ENCODE data around the gene SPTBN1.

Gene SPTBN1

GRCh38 chr2:54557601-54558187 is 101.6 kb downstream of the SPTBN1 start:
- peak; percentile 40 to 52 (median 42) for DNase-seq

- DNase-seq, result peak; percentile 34 to 52 (median 37)
Measured at GRCh38 chr2:54558188-54559005, 102.3 kb downstream of the SPTBN1 start.

GRCh38 chr2:54559006-54559445 is 102.9 kb downstream of the SPTBN1 start:
- no peak for DNase-seq

GRCh38 chr2:54559593-54560145 is 103.5 kb downstream of the SPTBN1 start:
- peak; percentile 40 to 61 (median 41) for DNase-seq

GRCh38 chr2:54560146-54560881 is 104.2 kb downstream of the SPTBN1 start:
- DNase-seq, result peak; percentile 71 to 81 (median 72)

- no peak for DNase-seq
Measured at GRCh38 chr2:54561010-54561409, 104.9 kb downstream of the SPTBN1 start.

- no peak for DNase-seq
Measured at GRCh38 chr2:54564439-54564838, 108.3 kb downstream of the SPTBN1 start.

- no peak for DNase-seq
Measured at GRCh38 chr2:54565551-54565950, 109.4 kb downstream of the SPTBN1 start.

GRCh38 chr2:54566896-54567295 is 110.8 kb downstream of the SPTBN1 start:
- no peak for DNase-seq

- no peak for DNase-seq
Measured at GRCh38 chr2:54568876-54569321, 112.8 kb downstream of the SPTBN1 start.

- DNase-seq, result no peak
Measured at GRCh38 chr2:54569745-54570301, 113.7 kb downstream of the SPTBN1 start.

GRCh38 chr2:54570321-54570855 is 114.3 kb downstream of the SPTBN1 start:
- DNase-seq, result no peak

GRCh38 chr2:54570925-54571694 is 115.0 kb downstream of the SPTBN1 start:
- DNase-seq, result peak; percentile 80 to 85 (median 83)

GRCh38 chr2:54572262-54572635 is 116.1 kb downstream of the SPTBN1 start:
- DNase-seq, result no peak

- no peak for DNase-seq
Measured at GRCh38 chr2:54572636-54573536, 116.8 kb downstream of the SPTBN1 start.

- no peak for DNase-seq
Measured at GRCh38 chr2:54573537-54573919, 117.4 kb downstream of the SPTBN1 start.

GRCh38 chr2:54574107-54574859 is 118.2 kb downstream of the SPTBN1 start:
- DNase-seq, result peak; percentile 47 to 65 (median 57)

GRCh38 chr2:54574860-54575247 is 118.7 kb downstream of the SPTBN1 start:
- no peak for DNase-seq

- DNase-seq, result peak; percentile 27 to 45 (median 32)
Measured at GRCh38 chr2:54575379-54575888, 119.3 kb downstream of the SPTBN1 start.

- DNase-seq, result no peak
Measured at GRCh38 chr2:54577035-54577434, 120.9 kb downstream of the SPTBN1 start.
